Skeletal muscle tissue (tissue), 4 donors: ENCODE results near the gene MAN2A1. TPM values are rescaled to one million over a fixed set of nuclear protein-coding genes. Genes with fewer than 3 reads are reported as not detected.

Source experiments
- H3K27ac ChIP-seq: one replicate; pipeline ENCODE4 v1.7.0; 2013; ENCODE audit warnings: mild to moderate bottlenecking, low read depth, low read length, inconsistent platforms
- H3K27me3 ChIP-seq, 3 donors: one replicate each; pipeline ENCODE4 v1.7.0; 2013; ENCODE audit warnings: low read length in 3 of 3; ENCODE audit not compliant: control insufficient read depth in 3 of 3, insufficient read depth in 3 of 3
- H3K36me3 ChIP-seq, 3 donors: one replicate each; pipeline ENCODE4 v1.7.0; 2013; ENCODE audit warnings: low read length in 3 of 3; ENCODE audit not compliant: control insufficient read depth in 3 of 3, insufficient read depth in 3 of 3
- H3K4me1 ChIP-seq, 3 donors: one replicate each; pipeline ENCODE4 v1.7.0; 2013; ENCODE audit warnings: low read length in 3 of 3, mild to moderate bottlenecking in 3 of 3; ENCODE audit not compliant: control insufficient read depth in 3 of 3, insufficient read depth in 3 of 3
- H3K4me3 ChIP-seq, 3 donors: one replicate each; pipeline ENCODE4 v1.7.0; 2013; ENCODE audit warnings: low read length in 3 of 3
- H3K9ac ChIP-seq, 3 donors: one replicate each; pipeline ENCODE4 v1.7.0; 2013; ENCODE audit warnings: low read length in 3 of 3, mild to moderate bottlenecking in 3 of 3, moderate library complexity in 2 of 3, low read depth in 1 of 3
- H3K9me3 ChIP-seq, 3 donors: one replicate each; pipeline ENCODE4 v1.7.0; 2013; ENCODE audit warnings: low read length in 3 of 3; ENCODE audit not compliant: control insufficient read depth in 3 of 3
- total RNA-seq: library from RNA; depleted of rRNA; stranded (reverse); fragments of >200 nt; gene quantifications from one replicate; pipeline ENCODE4 v1.2.3, GENCODE V29; 2014
- donor health status: Osteomylitis.

MAN2A1 gene
- total RNA-seq, 1 donor from 2014 or later, result 81.4 TPM

DNA sequence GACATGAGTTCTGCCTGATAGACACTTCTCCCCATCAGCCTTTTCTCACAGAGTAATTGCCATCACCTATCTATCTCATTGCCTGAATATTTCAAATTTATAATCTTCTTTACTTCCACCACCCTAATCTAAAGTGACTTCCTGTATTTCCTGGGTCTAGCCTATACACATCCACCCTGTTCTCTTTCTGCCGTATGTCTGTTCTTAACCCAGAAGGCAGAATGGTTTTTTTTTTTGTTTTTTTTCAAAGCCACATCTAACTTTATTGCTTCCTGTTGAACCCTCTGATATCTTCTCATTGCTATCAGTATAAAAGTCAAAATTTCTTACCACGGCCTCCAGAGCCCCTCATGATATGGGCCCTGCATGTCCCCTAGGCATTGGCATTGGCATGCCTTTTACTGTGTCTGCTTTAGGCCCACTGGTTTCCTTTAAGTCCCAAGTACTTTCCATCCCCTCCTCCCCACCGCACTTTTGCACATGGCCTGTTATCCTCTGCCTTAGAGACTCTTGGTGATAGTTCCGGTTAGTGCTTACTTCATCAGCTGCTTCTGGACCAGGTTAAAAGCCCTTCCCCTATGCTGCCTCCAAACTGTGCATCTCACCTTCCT, 159.9 kb downstream of the MAN2A1 start:
- H3K4me3 ChIP-seq, result no peak overlapping the region
- H3K36me3 ChIP-seq, result peaks cover 11 to 47% (median 29%) of the 10 kb centered on the region in 3 donors

DNA sequence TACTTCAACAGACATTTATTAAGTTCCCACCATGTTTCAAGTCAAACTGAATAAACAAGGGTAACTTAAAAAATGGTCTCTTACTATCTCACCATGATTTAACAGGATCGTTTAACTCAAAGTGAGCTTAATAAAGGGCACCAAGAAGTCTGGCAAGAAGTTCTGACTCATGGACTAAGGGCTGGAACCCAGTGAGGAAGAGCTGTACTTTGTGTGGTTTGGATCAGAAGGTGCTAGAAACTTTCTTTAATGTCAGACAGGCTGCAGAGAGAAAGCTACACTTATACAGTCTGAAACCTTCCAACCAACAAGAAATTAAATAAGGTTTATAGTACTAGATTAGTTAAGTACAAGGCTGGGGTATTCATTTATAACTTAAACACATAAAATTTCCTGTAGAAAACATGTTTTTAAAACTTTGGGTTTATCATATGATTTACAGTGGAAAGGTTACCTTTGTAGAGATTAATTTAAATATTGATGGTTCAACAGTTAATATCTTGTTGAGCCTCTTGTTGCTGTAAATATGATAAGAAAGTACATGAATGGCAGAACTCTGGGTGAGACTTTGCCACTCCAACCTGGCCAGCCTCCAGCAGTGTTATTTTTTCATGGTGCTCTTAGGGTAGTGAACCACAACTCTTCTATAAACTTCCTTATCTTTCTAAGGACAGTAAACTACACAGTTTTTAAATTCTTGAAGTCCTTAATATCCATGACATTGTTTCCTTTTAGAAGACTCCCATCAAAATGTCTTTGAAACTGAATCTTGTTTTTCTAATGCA, 162.8 kb downstream of the MAN2A1 start:
- no peak overlapping the region for H3K9ac ChIP-seq
- H3K9me3 ChIP-seq, result no peaks in the 10 kb centered on the region
- no peak overlapping the region for H3K27ac ChIP-seq
- no peaks in the 10 kb centered on the region for H3K27me3 ChIP-seq
- H3K4me3 ChIP-seq, result no peak overlapping the region
- H3K4me1 ChIP-seq, result no peaks in the 10 kb centered on the region
- peaks cover 18 to 44% (median 41%) of the 10 kb centered on the region in 3 donors for H3K36me3 ChIP-seq

More for the DNA sequence above, 159.9 kb downstream of the MAN2A1 start:
- H3K4me1 ChIP-seq, result peaks cover 0 to 1% (median 0%) of the 10 kb centered on the region in 3 donors
- H3K9ac ChIP-seq, result no peak overlapping the region
- H3K27me3 ChIP-seq, result no peaks in the 10 kb centered on the region
- no peaks in the 10 kb centered on the region for H3K9me3 ChIP-seq
- H3K27ac ChIP-seq, result no peak overlapping the region

DNA sequence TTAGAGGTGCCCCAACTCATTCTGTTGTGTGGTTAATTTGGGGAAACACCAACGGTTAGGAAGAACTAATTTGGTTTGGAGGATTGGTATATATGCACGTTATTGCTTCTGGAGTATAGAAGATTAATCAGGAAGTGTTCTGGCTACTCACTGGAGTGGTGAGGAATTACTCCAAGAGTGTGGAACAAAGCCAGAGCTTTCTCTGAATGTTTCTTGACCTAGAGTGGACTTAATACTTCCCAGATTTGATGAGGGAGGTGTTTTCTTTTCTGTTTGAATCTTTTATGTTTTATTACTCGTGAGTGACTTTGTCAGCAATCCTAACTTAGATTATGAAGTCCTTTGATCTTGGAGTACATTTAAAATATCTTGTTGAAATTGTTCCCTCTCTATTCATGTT, 163.7 kb downstream of the MAN2A1 start:
- no peak overlapping the region for H3K9ac ChIP-seq
- H3K9me3 ChIP-seq, result no peaks in the 10 kb centered on the region
- H3K27me3 ChIP-seq, result no peaks in the 10 kb centered on the region
- no peak overlapping the region for H3K27ac ChIP-seq
- no peak overlapping the region for H3K4me3 ChIP-seq
- H3K36me3 ChIP-seq, result peaks cover 18 to 42% (median 42%) of the 10 kb centered on the region in 3 donors
- H3K4me1 ChIP-seq, result no peaks in the 10 kb centered on the region

DNA sequence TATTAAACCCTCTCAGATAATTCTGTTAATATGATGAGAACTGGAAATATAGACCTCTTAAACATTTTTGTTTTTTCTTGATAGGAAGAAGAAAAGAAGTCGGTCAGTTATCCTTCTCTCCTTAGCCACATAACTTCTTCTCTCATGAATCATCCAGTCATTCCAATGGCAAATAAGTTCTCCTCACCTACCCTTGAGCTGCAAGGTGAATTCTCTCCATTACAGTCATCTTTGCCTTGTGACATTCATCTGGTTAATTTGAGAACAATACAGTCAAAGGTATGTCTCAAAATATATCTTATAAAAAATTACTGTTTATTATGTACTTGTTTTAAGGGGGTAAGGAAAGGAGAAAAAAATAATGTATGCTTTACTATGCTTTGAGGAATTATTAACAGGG, 165.3 kb downstream of the MAN2A1 start:
- H3K4me1 ChIP-seq, result no peaks in the 10 kb centered on the region
- no peak overlapping the region for H3K9ac ChIP-seq
- H3K27ac ChIP-seq, result no peak overlapping the region
- H3K36me3 ChIP-seq, result peaks cover 16 to 32% (median 31%) of the 10 kb centered on the region in 3 donors
- H3K4me3 ChIP-seq, result no peak overlapping the region
- no peaks in the 10 kb centered on the region for H3K9me3 ChIP-seq
- H3K27me3 ChIP-seq, result no peaks in the 10 kb centered on the region

DNA sequence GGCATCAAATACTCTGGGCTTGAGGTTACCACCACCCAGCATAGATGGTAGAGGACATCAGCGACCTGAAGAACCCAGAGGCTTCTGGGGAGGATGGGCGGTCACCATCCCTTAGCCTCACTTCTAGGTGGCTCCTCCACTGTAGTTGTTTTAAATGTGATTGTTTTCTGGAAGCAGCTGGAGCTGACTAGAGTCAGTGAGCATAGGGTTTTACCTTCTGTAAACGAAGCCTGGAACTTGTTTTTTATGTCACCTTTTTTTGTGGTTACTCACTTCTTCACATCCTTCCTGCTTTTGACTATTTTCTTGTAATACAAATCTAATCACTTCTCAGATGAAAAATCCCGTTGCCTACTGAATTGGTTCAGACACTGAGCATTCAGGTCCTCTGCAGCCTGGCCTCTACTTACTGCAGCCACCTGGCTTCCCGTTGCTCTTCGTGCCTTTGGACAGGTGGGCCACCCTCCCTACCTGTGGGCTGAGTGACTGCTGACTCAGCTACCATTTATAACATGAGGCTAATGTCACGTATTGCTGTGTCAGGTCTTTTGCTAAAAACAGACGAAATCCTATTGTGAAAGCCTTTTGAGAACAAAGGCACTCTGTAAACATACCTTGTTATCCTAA, 167.8 kb downstream of the MAN2A1 start:
- Histone ChIP-seq H3K4me1 (no peaks in the 10 kb centered on the region), H3K9ac (no peak overlapping the region), H3K27ac (no peak overlapping the region), H3K4me3 (no peak overlapping the region), H3K9me3 (no peaks in the 10 kb centered on the region), H3K36me3 (peaks cover 11 to 32% (median 31%) of the 10 kb centered on the region in 3 donors), H3K27me3 (no peaks in the 10 kb centered on the region)

DNA sequence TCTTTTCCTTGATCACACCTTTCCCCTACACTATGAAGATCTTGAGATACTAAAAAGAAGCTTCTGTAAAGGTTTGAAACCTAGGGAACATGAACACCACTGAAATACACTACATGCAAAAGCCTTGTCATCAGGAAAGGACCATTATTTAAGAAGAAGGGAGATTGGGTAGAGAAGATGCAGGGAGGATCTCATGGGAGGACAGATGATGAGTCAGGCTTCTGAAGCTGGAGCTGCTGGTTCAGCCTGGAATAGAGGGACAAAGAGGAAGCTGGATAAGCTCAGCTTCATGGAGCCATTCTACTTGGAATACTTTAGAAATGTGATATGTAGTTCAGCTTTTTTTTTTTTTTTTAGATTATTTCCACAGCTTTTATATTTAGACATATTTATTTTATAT, 169.8 kb downstream of the MAN2A1 start:
- Histone ChIP-seq H3K4me3 (no peak overlapping the region), H3K27me3 (no peaks in the 10 kb centered on the region), H3K4me1 (no peaks in the 10 kb centered on the region), H3K27ac (no peak overlapping the region), H3K36me3 (peaks cover 11 to 32% (median 30%) of the 10 kb centered on the region in 3 donors), H3K9me3 (no peaks in the 10 kb centered on the region), H3K9ac (no peak overlapping the region)

DNA sequence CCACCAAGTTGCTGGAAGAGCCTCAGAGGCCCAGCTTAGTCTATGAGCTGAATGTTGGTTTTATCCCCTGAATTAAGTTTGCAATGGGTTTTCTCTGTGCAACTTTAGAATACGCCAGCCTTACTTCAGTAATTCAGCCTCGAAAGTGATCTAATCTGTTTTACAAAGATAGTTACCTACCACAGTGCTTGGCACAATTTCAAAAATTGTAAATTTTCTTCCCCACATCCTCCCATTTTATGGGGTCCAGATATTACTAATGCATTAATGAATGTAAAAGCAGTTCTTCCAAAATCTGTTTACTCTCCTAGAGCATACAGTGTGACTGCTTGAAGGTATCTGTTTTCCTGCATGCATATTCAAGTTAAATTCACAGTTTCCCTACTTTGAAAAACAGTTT, 172.6 kb downstream of the MAN2A1 start:
- Histone ChIP-seq H3K9me3 (no peaks in the 10 kb centered on the region), H3K4me1 (no peaks in the 10 kb centered on the region), H3K9ac (no peak overlapping the region), H3K27me3 (no peaks in the 10 kb centered on the region), H3K4me3 (no peak overlapping the region), H3K36me3 (peaks cover 7 to 39% (median 38%) of the 10 kb centered on the region in 3 donors), H3K27ac (no peak overlapping the region)

DNA sequence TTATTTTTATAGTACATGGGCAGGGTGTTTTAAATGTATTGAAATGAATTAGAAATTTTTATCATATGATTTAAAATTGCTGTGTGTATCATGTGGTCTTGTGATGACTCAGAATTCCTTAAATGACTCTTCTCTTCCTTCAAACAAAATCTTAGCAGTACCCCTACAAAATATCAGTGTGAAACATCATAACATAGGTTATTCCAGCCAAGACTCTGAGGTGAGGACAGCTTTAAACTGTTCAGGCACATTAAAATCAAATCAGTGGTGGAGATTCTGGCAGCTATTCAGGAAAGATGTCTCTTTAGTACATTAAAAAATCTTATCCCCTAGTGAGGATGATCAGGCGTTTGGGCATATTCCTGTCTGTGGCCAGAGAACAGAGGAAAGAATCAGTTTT, 174.0 kb downstream of the MAN2A1 start:
- Histone ChIP-seq H3K9ac (no peak overlapping the region), H3K4me1 (no peaks in the 10 kb centered on the region), H3K9me3 (no peaks in the 10 kb centered on the region), H3K4me3 (no peak overlapping the region), H3K27me3 (no peaks in the 10 kb centered on the region), H3K36me3 (peaks cover 0 to 36% (median 36%) of the 10 kb centered on the region in 3 donors), H3K27ac (no peak overlapping the region)

DNA sequence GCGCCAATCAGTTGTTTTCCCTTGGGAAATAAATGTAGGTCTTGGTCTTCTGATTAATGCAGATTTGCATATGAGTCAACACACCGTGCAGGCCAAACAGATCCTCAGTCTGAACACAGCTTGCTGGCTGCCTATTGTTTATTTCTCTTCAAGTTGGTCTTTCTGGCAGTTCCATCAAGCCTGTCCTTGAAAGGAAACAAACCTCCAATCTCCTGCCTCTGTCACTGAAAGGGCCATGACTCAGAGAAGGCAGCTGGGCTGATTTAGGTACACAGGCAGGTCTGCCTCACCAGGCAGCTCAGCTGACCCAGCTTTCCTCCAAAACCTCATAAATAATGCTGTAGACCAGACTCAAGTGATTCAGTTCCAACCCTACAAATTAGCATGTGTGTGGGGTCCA, 175.9 kb downstream of the MAN2A1 start:
- no peaks in the 10 kb centered on the region for H3K27me3 ChIP-seq
- peaks cover 0 to 32% (median 31%) of the 10 kb centered on the region in 3 donors for H3K36me3 ChIP-seq

DNA sequence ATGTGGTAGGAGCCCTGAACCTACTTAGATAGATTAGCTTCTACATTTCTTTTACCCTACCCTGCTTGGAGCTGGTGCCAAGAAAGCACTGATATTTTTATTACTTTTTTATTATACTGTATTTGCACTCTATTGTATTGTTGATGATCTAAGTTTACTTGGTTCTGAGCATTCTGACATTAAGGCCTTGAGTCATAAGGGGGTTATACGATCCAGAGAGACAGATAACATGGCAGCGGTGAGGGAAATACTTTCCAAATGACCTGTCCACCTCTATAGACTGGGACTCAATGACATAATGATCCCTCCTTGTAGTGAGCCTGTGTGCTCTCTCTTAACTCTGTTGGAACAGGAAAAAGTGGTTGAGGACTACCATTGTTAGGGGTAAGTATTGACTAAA, 176.3 kb downstream of the MAN2A1 start:
- no peak overlapping the region for H3K4me3 ChIP-seq
- peaks cover 0 to 32% (median 31%) of the 10 kb centered on the region in 3 donors for H3K36me3 ChIP-seq
- H3K9ac ChIP-seq, result no peak overlapping the region
- no peak overlapping the region for H3K27ac ChIP-seq
- H3K4me1 ChIP-seq, result no peaks in the 10 kb centered on the region
- H3K27me3 ChIP-seq, result no peaks in the 10 kb centered on the region
- no peaks in the 10 kb centered on the region for H3K9me3 ChIP-seq

More for the DNA sequence above, 175.9 kb downstream of the MAN2A1 start:
- Histone ChIP-seq H3K27ac (no peak overlapping the region), H3K4me3 (no peak overlapping the region), H3K9me3 (no peaks in the 10 kb centered on the region), H3K4me1 (no peaks in the 10 kb centered on the region), H3K9ac (no peak overlapping the region)
